ENCODE measurements around the gene SNRPA1.

SNRPA1 gene

GRCh38 chr15:101264011-101264410 is 31.0 kb downstream of the SNRPA1 start:
- no peak overlapping the region for H3K27ac Mint-ChIP-seq
- peaks cover 8% of the 10 kb centered on the region for H3K4me1 Mint-ChIP-seq
- peaks cover under 1% of the 10 kb centered on the region for H3K27me3 Mint-ChIP-seq
- H3K9me3 Mint-ChIP-seq, result no peaks in the 10 kb centered on the region
- no peak overlapping the region for H3K4me3 Mint-ChIP-seq
- DNase-seq, result no peak
- ATAC-seq, result peak; percentile 42

DNA sequence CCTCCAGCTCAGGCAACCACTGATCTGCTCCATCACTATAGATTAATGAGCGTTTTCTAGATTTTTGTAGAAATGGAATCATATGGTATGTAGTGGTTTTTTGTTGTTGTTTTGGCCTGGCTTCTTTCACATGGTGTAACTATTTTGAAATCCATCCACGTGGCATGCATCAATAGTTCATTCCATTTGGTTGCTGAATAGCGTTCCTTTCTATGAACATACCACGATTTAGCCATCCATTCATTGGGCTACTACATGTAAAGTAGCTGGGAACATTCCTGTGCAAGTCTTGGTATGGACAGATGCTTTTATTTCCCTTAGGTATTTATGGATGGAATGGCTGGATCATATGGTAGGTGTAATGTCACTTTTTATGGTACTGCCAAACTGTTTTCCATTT is 32.5 kb downstream of the SNRPA1 start:
- DNase-seq (no peak), ATAC-seq (no peak)
- Mint-ChIP-seq H3K4me1 (peaks cover 12% of the 10 kb centered on the region), H3K27me3 (peaks cover 9% of the 10 kb centered on the region), H3K4me3 (no peak overlapping the region), H3K27ac (no peak overlapping the region), H3K9me3 (no peaks in the 10 kb centered on the region)

- H3K9me3 Mint-ChIP-seq, result no peaks in the 10 kb centered on the region
- peak; percentile 68 for ATAC-seq
- peaks cover 9% of the 10 kb centered on the region for H3K27me3 Mint-ChIP-seq
- H3K4me1 Mint-ChIP-seq, result peaks cover 33% of the 10 kb centered on the region
- no peak overlapping the region for H3K4me3 Mint-ChIP-seq
- H3K27ac Mint-ChIP-seq, result no peak overlapping the region
- DNase-seq, result peak; percentile 29 to 39
Observed at GRCh38 chr15:101258238-101259144, 36.6 kb downstream of the SNRPA1 start.

GRCh38 chr15:101256757-101257156 is 38.3 kb downstream of the SNRPA1 start:
- no peak for DNase-seq
- no peak overlapping the region for H3K4me3 Mint-ChIP-seq

DNA sequence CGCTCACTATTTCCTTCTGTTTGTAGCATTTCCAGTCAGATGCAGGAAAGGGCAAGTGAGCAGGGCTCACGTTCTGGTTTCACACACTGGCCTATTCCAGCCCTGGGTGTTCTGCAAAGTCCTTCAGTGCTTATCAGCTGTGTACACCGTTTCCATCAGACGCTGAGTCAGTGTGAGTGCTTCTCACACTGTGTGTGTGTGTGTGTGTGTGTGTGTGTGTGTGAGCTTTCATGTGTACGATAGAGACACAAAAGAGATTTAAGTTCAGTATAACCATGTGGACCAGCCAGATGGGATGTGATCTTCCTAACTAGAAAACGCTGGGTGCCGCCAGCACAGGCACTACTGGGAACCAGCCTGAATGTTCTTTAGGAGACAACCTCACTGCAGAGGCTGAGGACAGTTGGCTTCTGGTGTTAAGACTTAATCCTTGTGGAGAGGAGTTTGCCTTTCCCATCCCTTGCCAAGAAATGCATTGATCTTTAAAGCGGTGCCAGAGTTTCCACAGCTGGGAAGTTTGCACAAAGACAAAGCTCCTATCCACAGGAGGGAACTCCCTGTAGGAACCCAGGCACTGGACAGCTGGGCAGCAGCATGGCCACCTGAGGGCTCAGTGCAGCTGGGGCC is 39.3 kb downstream of the SNRPA1 start:
- Mint-ChIP-seq H3K4me3 (no peak overlapping the region), H3K9me3 (no peaks in the 10 kb centered on the region), H3K4me1 (peaks cover 39% of the 10 kb centered on the region), H3K27me3 (peaks cover 9% of the 10 kb centered on the region), H3K27ac (no peak overlapping the region)
- ATAC-seq (no peak), DNase-seq (no peak)

More at GRCh38 chr15:101256757-101257156, 38.3 kb downstream of the SNRPA1 start:
- Mint-ChIP-seq H3K27ac (no peak overlapping the region), H3K4me1 (peaks cover 39% of the 10 kb centered on the region), H3K9me3 (no peaks in the 10 kb centered on the region), H3K27me3 (peaks cover 9% of the 10 kb centered on the region)
- ATAC-seq, result no peak

DNA sequence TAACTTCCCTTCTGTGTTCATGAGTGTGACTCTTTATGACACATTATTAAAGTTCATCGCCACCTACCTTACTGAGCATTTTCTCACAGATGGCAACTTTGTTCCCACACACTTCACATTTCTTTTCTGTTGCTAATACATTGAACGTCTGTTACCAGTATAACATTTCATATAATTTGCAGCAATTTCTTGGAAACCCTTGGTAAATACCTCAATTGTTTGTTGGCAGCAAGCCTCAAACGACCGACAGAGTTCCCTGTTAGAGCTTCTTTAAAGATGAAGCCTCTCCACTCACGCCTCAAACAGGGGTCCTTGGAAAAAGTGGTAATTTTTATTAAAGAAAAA is 40.0 kb downstream of the SNRPA1 start:
- Mint-ChIP-seq H3K27me3 (peaks cover 9% of the 10 kb centered on the region), H3K4me3 (no peak overlapping the region), H3K4me1 (peaks cover 44% of the 10 kb centered on the region), H3K9me3 (no peaks in the 10 kb centered on the region), H3K27ac (no peak overlapping the region)
- DNase-seq, result no peak
- no peak for ATAC-seq

- H3K27ac Mint-ChIP-seq, result no peak overlapping the region
- H3K9me3 Mint-ChIP-seq, result no peaks in the 10 kb centered on the region
- no peak for DNase-seq
Observed at GRCh38 chr15:101254157-101255050, 40.6 kb downstream of the SNRPA1 start.

DNA sequence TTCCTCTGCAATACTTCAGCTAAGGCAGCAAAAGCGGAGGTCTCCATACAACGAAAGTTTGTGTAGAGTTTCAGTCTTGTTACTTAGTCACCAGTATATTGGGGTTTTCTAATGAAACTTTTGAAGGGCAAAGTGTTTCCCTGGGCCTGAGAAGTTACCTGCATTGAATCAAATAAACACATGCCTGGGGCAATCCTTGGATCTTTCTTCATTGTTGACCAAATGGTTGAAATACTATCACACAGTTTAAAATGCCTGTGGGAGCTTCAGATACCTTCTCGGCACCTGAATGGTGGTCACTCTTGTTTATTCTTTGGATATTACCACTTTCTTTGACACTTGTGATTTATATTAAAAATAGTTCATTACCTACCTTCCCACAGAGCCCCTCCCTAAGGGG is 42.2 kb downstream of the SNRPA1 start:
- Mint-ChIP-seq H3K9me3 (no peaks in the 10 kb centered on the region), H3K4me1 (peaks cover 62% of the 10 kb centered on the region)
- peak; percentile 26 for ATAC-seq

More at GRCh38 chr15:101254157-101255050, 40.6 kb downstream of the SNRPA1 start:
- ATAC-seq, result no peak
- H3K27me3 Mint-ChIP-seq, result peaks cover 9% of the 10 kb centered on the region
- peaks cover 50% of the 10 kb centered on the region for H3K4me1 Mint-ChIP-seq
- no peak overlapping the region for H3K4me3 Mint-ChIP-seq

GRCh38 chr15:101251830-101252820 is 42.9 kb downstream of the SNRPA1 start, which contains the start of gene CHSY1:
TSS of gene CHSY1 (minus strand) at chr15:101252048. CDS start at chr15:101251456, 592 bp downstream.
- Mint-ChIP-seq H3K27me3 (no peaks in the 10 kb centered on the region), H3K4me3 (peak within 1 kb of the TSS; percentile 89 to 90), H3K27ac (peak within 1 kb of the TSS; percentile 93 to 96), H3K9me3 (no peaks in the 10 kb centered on the region), H3K4me1 (peaks cover 69% of the 10 kb centered on the region)
- DNase-seq (peak; percentile 92), ATAC-seq (peak; percentile 82)

More for the DNA sequence above, 42.2 kb downstream of the SNRPA1 start:
- no peak for DNase-seq
- Mint-ChIP-seq H3K27ac (peak overlapping the region; percentile 81 to 94), H3K4me3 (peak overlapping the region; percentile 89 to 90), H3K27me3 (no peaks in the 10 kb centered on the region)

- Mint-ChIP-seq H3K4me1 (peaks cover 77% of the 10 kb centered on the region), H3K4me3 (peak overlapping the region; percentile 87)
- peak in 1 of 2 donors; percentile 21 for DNase-seq
Observed at GRCh38 chr15:101250873-101251829, 43.9 kb downstream of the SNRPA1 start.

GRCh38 chr15:101250341-101250831 is 44.7 kb downstream of the SNRPA1 start:
- peak overlapping the region; percentile 88 to 96 for H3K27ac Mint-ChIP-seq
- ATAC-seq, result no peak
- peaks cover 77% of the 10 kb centered on the region for H3K4me1 Mint-ChIP-seq
- no peaks in the 10 kb centered on the region for H3K9me3 Mint-ChIP-seq
- H3K27me3 Mint-ChIP-seq, result no peaks in the 10 kb centered on the region
- no peak for DNase-seq
- H3K4me3 Mint-ChIP-seq, result peak overlapping the region; percentile 77 to 87

More at GRCh38 chr15:101250873-101251829, 43.9 kb downstream of the SNRPA1 start:
- H3K27me3 Mint-ChIP-seq, result no peaks in the 10 kb centered on the region
- no peaks in the 10 kb centered on the region for H3K9me3 Mint-ChIP-seq
- ATAC-seq, result peak; percentile 60
- H3K27ac Mint-ChIP-seq, result peak overlapping the region; percentile 93 to 96

DNA sequence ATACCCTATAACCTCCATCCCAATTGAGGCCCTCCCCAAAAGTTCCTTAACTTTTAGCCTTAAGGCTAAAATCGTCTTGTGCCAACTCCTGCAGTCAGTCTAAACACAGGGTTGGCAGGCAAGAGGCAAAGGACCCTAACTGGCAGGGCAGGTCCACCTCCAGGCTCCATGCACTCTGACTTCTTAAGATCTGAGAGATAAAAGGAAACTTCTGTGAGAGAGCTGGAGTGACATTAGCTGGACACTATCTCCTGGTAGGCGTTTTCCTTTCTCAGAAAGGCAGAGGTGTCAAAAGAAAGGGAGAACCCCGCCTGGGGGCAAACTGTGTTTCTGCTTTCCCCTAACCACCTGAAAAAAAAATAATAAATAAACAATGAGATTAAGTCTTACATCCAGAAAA is 46.8 kb downstream of the SNRPA1 start:
- no peak for DNase-seq
- Mint-ChIP-seq H3K9me3 (no peaks in the 10 kb centered on the region), H3K4me3 (peak overlapping the region; percentile 71 to 76), H3K27ac (no peak overlapping the region), H3K4me1 (peaks cover 81% of the 10 kb centered on the region), H3K27me3 (no peaks in the 10 kb centered on the region)
- no peak for ATAC-seq

All from stimulated activated naive CD8-positive, alpha-beta T cell treated with anti-CD3 and anti-CD28 coated beads, Interleukin-15, amount 100 ng/mL, for 72 hours (primary cell).